Ramos (cell line): ENCODE measurements around the gene ECPAS.
"Not testable (repeated sequence)": the region's sequence is repeated elsewhere in the genome, so short reads cannot be mapped to it uniquely, and the experiment has no call there.

Source experiments
- in situ Hi-C: fragments of 300-500 bp; cut with MboI; formaldehyde crosslinking; loops from one replicate; pipeline ENCODE4 v1.14.3; 2022; ENCODE audit warnings: low sequenced_read_pairs; ENCODE audit not compliant: unreplicated experiment

Gene ECPAS

GRCh38 chr9:111356481-111357244 is 127.5 kb downstream of the ECPAS start:
- in situ Hi-C loops, result no loop called here

GRCh38 chr9:111352545-111352944 is 131.6 kb downstream of the ECPAS start:
- in situ Hi-C loops, result no loop called here

DNA sequence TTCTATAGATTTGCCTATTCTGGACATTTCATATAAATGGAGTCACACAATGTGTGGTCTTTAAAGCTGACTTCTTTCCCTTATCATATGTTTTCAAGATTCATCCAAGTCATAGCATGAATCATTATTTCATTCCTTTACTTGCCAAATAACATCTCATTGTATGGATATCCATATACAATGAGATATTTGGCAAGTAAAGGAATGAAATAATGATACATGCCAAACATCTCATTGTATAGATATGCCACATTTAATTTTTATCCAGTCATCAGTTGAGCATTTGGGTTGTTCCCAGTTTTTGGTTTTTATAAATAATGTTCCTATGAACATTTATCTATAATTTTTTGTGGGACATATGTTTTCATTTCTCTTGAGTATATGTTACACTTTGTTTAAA is 133.6 kb downstream of the ECPAS start:
- in situ Hi-C loops, result no loop called here

DNA sequence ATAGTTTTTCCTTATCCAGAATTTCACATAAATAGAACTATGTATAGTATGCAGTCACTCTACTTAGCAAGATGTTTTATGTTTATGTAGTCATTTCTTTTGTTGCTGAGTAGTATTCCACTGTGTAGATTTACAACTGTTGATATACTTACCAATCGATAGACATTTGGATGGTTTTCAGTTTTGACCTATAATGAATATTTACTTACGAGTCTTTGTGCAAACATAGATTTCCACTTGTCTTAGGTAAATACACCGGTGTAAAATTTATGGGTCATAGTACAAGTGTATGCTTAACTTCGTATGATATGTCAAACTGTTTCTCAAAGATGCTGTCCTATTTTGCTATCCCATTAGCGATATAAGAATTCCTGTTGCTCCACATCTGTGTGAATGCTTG is 134.4 kb downstream of the ECPAS start:
- in situ Hi-C loops, result no loop called here

DNA sequence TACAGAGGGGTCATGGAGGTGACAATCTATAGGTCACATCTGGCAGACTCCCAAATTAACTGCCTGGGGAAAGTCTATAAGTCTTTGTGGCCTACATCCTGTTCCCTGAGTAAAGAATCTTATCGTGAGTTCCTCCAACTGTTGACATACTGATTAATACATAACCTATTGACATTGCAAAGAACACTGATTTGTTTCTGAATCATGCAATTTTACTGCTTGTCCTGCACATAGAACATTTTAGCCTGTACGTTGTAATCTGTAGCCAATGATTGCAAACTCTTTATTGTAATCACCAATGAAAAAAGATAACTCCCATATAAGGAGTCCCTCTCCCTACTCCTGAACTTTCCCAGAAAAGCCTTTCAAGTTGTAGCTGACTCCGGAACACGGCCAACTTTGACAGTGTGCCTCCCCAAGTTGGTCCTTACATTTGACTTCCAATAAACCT is 135.3 kb downstream of the ECPAS start:
- in situ Hi-C loops, result no loop called here

- in situ Hi-C loops, result not testable (repeated sequence)
Observed at GRCh38 chr9:111334318-111334863, 149.8 kb downstream of the ECPAS start.

- in situ Hi-C loops, result no loop called here
Observed at GRCh38 chr9:111330124-111330523, 154.1 kb downstream of the ECPAS start, which contains the start of gene OR2K2. Gene OR2K2, minus strand, starts transcription at chr9:111330224. Its CDS starts 1,791 bp downstream, at chr9:111328433.

DNA sequence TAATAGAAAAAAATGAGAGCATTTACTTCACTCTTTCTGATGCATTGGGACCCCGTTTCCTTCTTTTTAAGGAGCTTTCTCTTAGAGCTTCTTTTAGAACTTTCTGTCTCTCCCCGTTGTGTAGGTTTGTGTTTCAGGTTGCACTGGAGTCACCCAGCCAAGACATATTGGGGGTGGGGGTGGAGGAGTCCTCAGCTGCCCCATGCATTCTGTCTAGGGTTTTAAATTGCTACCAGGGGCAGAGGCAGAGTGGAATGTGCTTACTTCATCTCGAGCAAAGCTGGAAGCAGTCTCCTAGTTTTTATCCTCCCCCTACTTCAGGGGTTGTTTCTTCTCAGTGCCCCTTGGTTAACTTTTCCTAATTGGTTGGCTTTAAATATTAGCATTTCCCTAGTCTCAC is 163.6 kb downstream of the ECPAS start:
- in situ Hi-C loops, result no loop called here

DNA sequence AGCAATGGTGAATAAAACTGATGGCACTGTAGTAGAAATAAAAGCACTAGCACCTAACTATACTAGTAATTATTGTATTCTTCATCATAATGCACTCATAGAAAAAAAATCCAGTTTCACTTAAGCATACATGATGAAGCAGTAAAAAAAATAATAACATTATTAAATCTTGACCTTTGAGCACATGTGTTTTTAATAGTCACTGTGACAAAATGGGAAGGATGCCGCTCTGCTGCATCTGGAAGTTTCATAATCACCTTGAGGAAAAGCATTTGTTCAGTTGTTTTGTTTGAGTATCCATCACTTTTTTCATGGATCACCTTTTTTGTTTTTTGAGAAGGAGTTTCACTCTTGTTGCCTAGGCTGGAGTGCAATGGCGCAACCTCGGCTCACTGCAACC is 167.4 kb downstream of the ECPAS start:
- in situ Hi-C loops, result no loop called here
